HepG2 (cell line): Measurements from ENCODE around the gene SULT2A1. TPM values are rescaled to one million over a fixed set of nuclear protein-coding genes. Genes with fewer than 3 reads are reported as not detected.

Experiments used
- ISX ChIP-seq: sonication (generic); formaldehyde crosslinking; conservative IDR thresholded peaks from 2 replicates; pipeline ENCODE4 v1.5.0; 2020; ENCODE audit warnings: missing genetic modification reagents
- RFXANK ChIP-seq: IDR thresholded peaks from 2 replicates; pipeline ENCODE4 v1.6.1; 2016
- ZNF432 ChIP-seq: sonication (generic); formaldehyde crosslinking; IDR thresholded peaks from 2 replicates; pipeline ENCODE4 v1.5.0; 2020; ENCODE audit warnings: missing genetic modification reagents, mild to moderate bottlenecking, borderline replicate concordance
- ZNF747 ChIP-seq: sonication (generic); formaldehyde crosslinking; IDR thresholded peaks from 2 replicates; pipeline ENCODE4 v1.8.1; 2023; ENCODE audit warnings: missing genetic modification reagents, mild to moderate bottlenecking, borderline replicate concordance
- ZNF792 ChIP-seq: IDR thresholded peaks from 2 replicates; pipeline ENCODE4 v1.6.1; 2016
- ZSCAN31 ChIP-seq: sonication (generic); formaldehyde crosslinking; IDR thresholded peaks from 2 replicates; pipeline ENCODE4 v1.5.0; 2020; ENCODE audit warnings: low read depth, mild to moderate bottlenecking, missing genetic modification reagents
- polyA plus RNA-seq, 8 experiments: library from polyadenylated mRNA; depleted of rRNA in 3 of 8; stranded (reverse) in 7 of 8; unstranded in 1 of 8; fragments of >200 nt; fragmentation: Illumina TruSeq in 4 of 8; extraction: Trizol in 4 of 8; gene quantifications; 2 replicates each; pipeline versions ENCODE4 v1.2.1 to v1.2.3, GENCODE V29; 2011 to 2016; ENCODE audit warnings: low read depth in 4 of 8, missing spikeins in 1 of 8, mixed read lengths in 1 of 8; ENCODE audit not compliant: insufficient read depth in 1 of 8
- total RNA-seq, 5 experiments: library from RNA; depleted of rRNA; stranded (reverse); fragments of >200 nt; fragmentation: Illumina TruSeq; extraction: Trizol; gene quantifications; 2 replicates each; pipeline ENCODE4 v1.2.3, GENCODE V29; 2016; ENCODE audit warnings: low read depth in 1 of 5
- TF ChIP-seq, protein P1 (sequence below): sonication (generic); formaldehyde crosslinking; IDR thresholded peaks from 2 replicates; pipeline ENCODE4 v1.5.0; 2020; ENCODE audit warnings: mild to moderate bottlenecking, missing genetic modification reagents, borderline replicate concordance
- TF ChIP-seq, protein P2 (sequence below): sonication (generic); formaldehyde crosslinking; IDR thresholded peaks from 2 replicates; pipeline ENCODE4 v1.5.0; 2020; ENCODE audit warnings: missing genetic modification reagents
- TF ChIP-seq, protein P3 (sequence below): sonication (generic); formaldehyde crosslinking; IDR thresholded peaks from 2 replicates; pipeline ENCODE4 v1.8.0; 2022; ENCODE audit warnings: missing genetic modification reagents, mild to moderate bottlenecking, inconsistent platforms, borderline replicate concordance
- TF ChIP-seq, protein P4 (sequence below), 2 experiments: fragments of 450-650 bp in 1 of 2; sonication (generic) in 1 of 2; formaldehyde crosslinking; IDR thresholded peaks; 2 replicates each; pipeline versions ENCODE4 v1.5.0 to v1.8.0; 2020 to 2022; ENCODE audit warnings: mild to moderate bottlenecking in 1 of 2, missing genetic modification reagents in 1 of 2

Gene SULT2A1
- total and polyA plus RNA-seq, 2 of the 13 experiments (the other 11 are each of a cell fraction or from before 2014, with no cell fraction given) = 137 to 193 TPM

DNA sequence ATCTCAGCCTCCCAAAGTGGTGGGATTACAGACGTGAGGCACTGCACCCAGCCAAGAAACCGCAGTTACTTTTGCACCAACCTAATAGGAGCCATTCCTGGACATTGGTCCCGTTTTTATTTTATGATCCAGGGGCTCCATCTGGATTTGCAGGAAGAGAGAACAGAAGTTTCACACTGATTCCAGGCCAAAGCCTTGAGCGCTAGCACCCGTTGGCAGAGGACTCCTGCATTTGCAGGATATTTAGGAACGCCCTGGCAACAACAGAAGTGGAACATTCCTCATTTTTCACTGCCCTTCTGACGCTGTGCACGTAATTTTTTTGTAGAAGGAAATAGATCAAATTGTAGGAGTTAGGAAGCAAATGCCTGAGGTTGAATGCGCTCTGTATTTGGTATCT lies 11.7 kb upstream of the SULT2A1 start (continued):
- TF ChIP-seq, protein P1, sequence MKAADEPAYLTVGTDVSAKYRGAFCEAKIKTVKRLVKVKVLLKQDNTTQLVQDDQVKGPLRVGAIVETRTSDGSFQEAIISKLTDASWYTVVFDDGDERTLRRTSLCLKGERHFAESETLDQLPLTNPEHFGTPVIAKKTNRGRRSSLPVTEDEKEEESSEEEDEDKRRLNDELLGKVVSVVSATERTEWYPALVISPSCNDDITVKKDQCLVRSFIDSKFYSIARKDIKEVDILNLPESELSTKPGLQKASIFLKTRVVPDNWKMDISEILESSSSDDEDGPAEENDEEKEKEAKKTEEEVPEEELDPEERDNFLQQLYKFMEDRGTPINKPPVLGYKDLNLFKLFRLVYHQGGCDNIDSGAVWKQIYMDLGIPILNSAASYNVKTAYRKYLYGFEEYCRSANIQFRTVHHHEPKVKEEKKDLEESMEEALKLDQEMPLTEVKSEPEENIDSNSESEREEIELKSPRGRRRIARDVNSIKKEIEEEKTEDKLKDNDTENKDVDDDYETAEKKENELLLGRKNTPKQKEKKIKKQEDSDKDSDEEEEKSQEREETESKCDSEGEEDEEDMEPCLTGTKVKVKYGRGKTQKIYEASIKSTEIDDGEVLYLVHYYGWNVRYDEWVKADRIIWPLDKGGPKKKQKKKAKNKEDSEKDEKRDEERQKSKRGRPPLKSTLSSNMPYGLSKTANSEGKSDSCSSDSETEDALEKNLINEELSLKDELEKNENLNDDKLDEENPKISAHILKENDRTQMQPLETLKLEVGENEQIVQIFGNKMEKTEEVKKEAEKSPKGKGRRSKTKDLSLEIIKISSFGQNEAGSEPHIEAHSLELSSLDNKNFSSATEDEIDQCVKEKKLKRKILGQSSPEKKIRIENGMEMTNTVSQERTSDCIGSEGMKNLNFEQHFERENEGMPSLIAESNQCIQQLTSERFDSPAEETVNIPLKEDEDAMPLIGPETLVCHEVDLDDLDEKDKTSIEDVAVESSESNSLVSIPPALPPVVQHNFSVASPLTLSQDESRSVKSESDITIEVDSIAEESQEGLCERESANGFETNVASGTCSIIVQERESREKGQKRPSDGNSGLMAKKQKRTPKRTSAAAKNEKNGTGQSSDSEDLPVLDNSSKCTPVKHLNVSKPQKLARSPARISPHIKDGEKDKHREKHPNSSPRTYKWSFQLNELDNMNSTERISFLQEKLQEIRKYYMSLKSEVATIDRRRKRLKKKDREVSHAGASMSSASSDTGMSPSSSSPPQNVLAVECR = no peak
- TF ChIP-seq, protein P2, sequence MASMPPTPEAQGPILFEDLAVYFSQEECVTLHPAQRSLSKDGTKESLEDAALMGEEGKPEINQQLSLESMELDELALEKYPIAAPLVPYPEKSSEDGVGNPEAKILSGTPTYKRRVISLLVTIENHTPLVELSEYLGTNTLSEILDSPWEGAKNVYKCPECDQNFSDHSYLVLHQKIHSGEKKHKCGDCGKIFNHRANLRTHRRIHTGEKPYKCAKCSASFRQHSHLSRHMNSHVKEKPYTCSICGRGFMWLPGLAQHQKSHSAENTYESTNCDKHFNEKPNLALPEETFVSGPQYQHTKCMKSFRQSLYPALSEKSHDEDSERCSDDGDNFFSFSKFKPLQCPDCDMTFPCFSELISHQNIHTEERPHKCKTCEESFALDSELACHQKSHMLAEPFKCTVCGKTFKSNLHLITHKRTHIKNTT (CRISPR knock-in tag) = no peak
- TF ChIP-seq, protein P3, sequence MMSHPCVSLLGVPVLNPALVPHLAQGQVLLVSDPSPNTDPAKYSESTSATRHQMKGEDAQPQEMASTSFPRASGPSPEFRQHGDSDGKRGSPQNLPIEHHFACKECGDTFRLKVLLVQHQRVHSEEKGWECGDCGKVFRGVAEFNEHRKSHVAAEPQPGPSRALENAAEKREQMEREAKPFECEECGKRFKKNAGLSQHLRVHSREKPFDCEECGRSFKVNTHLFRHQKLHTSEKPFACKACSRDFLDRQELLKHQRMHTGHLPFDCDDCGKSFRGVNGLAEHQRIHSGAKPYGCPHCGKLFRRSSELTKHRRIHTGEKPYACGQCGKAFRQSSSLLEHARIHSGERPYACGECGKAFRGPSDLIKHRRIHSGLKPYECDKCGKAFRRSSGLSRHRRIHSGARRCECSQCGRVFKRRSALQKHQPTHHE = no peak
- no peak for TF ChIP-seq RFXANK
- no peak for TF ChIP-seq ZNF792 (CRISPR knock-in tag)
- no peak for TF ChIP-seq ISX (CRISPR knock-in tag)
- no peak for TF ChIP-seq ZSCAN31
- TF ChIP-seq, protein P4, sequence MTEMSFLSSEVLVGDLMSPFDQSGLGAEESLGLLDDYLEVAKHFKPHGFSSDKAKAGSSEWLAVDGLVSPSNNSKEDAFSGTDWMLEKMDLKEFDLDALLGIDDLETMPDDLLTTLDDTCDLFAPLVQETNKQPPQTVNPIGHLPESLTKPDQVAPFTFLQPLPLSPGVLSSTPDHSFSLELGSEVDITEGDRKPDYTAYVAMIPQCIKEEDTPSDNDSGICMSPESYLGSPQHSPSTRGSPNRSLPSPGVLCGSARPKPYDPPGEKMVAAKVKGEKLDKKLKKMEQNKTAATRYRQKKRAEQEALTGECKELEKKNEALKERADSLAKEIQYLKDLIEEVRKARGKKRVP (CRISPR knock-in tag; IDR thresholded peaks at IDR 0.05) = no peak
- TF ChIP-seq ZNF432 = no peak
- TF ChIP-seq ZNF747 (CRISPR knock-in tag) = no peak
